DMS79 treated with DMSO at 0.1 percent for 48 hours (cell line): ENCODE measurements around the gene OMP.

Experiments used
- DNase-seq: peaks from one replicate; lab custom pipeline; 2025; lab: John Stamatoyannopoulos, UW

OMP gene

GRCh38 chr11:77140231-77140851 lies 37.7 kb downstream of the OMP start:
- no peak for DNase-seq

- DNase-seq, result peak; percentile 78
Observed at GRCh38 chr11:77141034-77141433, 38.4 kb downstream of the OMP start.

- no peak for DNase-seq
Observed at GRCh38 chr11:77141475-77141874, 38.8 kb downstream of the OMP start.

- no peak for DNase-seq
Observed at GRCh38 chr11:77142091-77142975, 39.7 kb downstream of the OMP start.

- DNase-seq, result no peak
Observed at GRCh38 chr11:77143405-77144020, 40.9 kb downstream of the OMP start.

- DNase-seq, result no peak
Observed at GRCh38 chr11:77144196-77144856, 41.7 kb downstream of the OMP start.

GRCh38 chr11:77144857-77145428 lies 42.3 kb downstream of the OMP start:
- no peak for DNase-seq

GRCh38 chr11:77146261-77147035 lies 43.8 kb downstream of the OMP start:
- DNase-seq, result no peak

GRCh38 chr11:77147036-77147315 lies 44.3 kb downstream of the OMP start:
- peak; percentile 36 for DNase-seq

GRCh38 chr11:77147668-77148321 lies 45.2 kb downstream of the OMP start:
- peak; percentile 92 for DNase-seq

- no peak for DNase-seq
Observed at GRCh38 chr11:77148963-77149715, 46.5 kb downstream of the OMP start.

- DNase-seq, result no peak
Observed at GRCh38 chr11:77149716-77150392, 47.2 kb downstream of the OMP start.

- no peak for DNase-seq
Observed at GRCh38 chr11:77150836-77151235, 48.2 kb downstream of the OMP start.

GRCh38 chr11:77151804-77152509 lies 49.3 kb downstream of the OMP start:
- peak; percentile 53 for DNase-seq

GRCh38 chr11:77152846-77153245 lies 50.2 kb downstream of the OMP start:
- DNase-seq, result peak; percentile 56
